Neural cell (in vitro differentiated cells): ENCODE results near the gene RAB1B.
"Not testable (repeated sequence)": the region's sequence is repeated elsewhere in the genome, so short reads cannot be mapped to it uniquely, and the experiment has no call there.

Experiments
- CTCF ChIP-seq: fragments of 450-650 bp; IDR thresholded peaks from 2 replicates; pipeline ENCODE4 v1.5.1; 2014; ENCODE audit warnings: antibody characterized with exemption, mild to moderate bottlenecking, moderate library complexity; ENCODE audit not compliant: poor library complexity, severe bottlenecking
- POLR2AphosphoS5 ChIP-seq: IDR thresholded peaks from 2 replicates; pipeline ENCODE4 v1.6.1; 2012
- RAD21 ChIP-seq: fragments of 450-650 bp; conservative IDR thresholded peaks from 2 replicates; pipeline ENCODE4 v1.6.1; 2014; ENCODE audit warnings: antibody characterized with exemption, mild to moderate bottlenecking, moderate library complexity

GRCh38 chr11:66320289-66320688 is 51.9 kb downstream of the RAB1B start:
- not testable (repeated sequence) for TF ChIP-seq RAD21, CTCF, POLR2AphosphoS5
